Activated CD4-positive, CD25-positive, alpha-beta regulatory T cell treated with anti-CD3 and anti-CD28 coated beads, Interleukin-2, amount 50 U/mL, for 24 hours (primary cell): ENCODE data around the gene IQUB.
A peak's percentile ranks its signal among the peaks of the same experiment; 100 is the strongest.
"Not testable (repeated sequence)": the region's sequence is repeated elsewhere in the genome, so short reads cannot be mapped to it uniquely, and the experiment has no call there.

Experiments
- ATAC-seq, 2 donors: fragments of 150-1000 bp; cut with Tn5 transposase; one replicate each; pipeline ENCODE4 v1.10.0; 2021; ENCODE audit warnings: mild to moderate bottlenecking in 1 of 2, moderate library complexity in 1 of 2

Gene IQUB

GRCh38 chr7:123534383-123535260 lies at the start of gene IQUB:
Gene IQUB (minus strand): TSS chr7:123534595. CDS start chr7:123512340, 22,255 bp downstream.
- ATAC-seq: peak; percentile 79 to 87

GRCh38 chr7:123583821-123584220 lies 49.4 kb upstream of the IQUB start:
- no peak for ATAC-seq

- no peak for ATAC-seq
Observed at GRCh38 chr7:123581162-123581459, 46.7 kb upstream of the IQUB start.

- peak in 1 of 2 donors; percentile 20 for ATAC-seq
Observed at GRCh38 chr7:123580406-123581161, 46.2 kb upstream of the IQUB start.

- ATAC-seq: no peak
Observed at GRCh38 chr7:123579416-123579815, 45.0 kb upstream of the IQUB start.

GRCh38 chr7:123573896-123574467 lies 39.6 kb upstream of the IQUB start:
- ATAC-seq: no peak

- no peak for ATAC-seq
Observed at GRCh38 chr7:123573341-123573740, 38.9 kb upstream of the IQUB start.

- ATAC-seq: no peak
Observed at GRCh38 chr7:123571684-123572083, 37.3 kb upstream of the IQUB start.

GRCh38 chr7:123571187-123571586 lies 36.8 kb upstream of the IQUB start:
- ATAC-seq: no peak

- no peak for ATAC-seq
Observed at GRCh38 chr7:123570390-123571182, 36.2 kb upstream of the IQUB start.

GRCh38 chr7:123569352-123570010 lies 35.1 kb upstream of the IQUB start:
- no peak for ATAC-seq

- ATAC-seq: no peak
Observed at GRCh38 chr7:123562121-123562520, 27.7 kb upstream of the IQUB start.

- ATAC-seq: no peak
Observed at GRCh38 chr7:123558289-123558874, 24.0 kb upstream of the IQUB start.

GRCh38 chr7:123557398-123558288 lies 23.2 kb upstream of the IQUB start, which contains the start of gene NDUFA5:
Gene NDUFA5 (minus strand): TSS chr7:123557818. CDS start chr7:123557795, 23 bp downstream.
- ATAC-seq: peak; percentile 97 to 98

GRCh38 chr7:123557016-123557397 lies 22.6 kb upstream of the IQUB start:
- ATAC-seq: no peak

- ATAC-seq: no peak
Observed at GRCh38 chr7:123555484-123555883, 21.1 kb upstream of the IQUB start.

GRCh38 chr7:123553159-123553558 lies 18.8 kb upstream of the IQUB start:
- ATAC-seq: no peak

- no peak for ATAC-seq
Observed at GRCh38 chr7:123552641-123553040, 18.2 kb upstream of the IQUB start.

- not testable (repeated sequence) for ATAC-seq
Observed at GRCh38 chr7:123552134-123552533, 17.7 kb upstream of the IQUB start.

- no peak for ATAC-seq
Observed at GRCh38 chr7:123548406-123548805, 14.0 kb upstream of the IQUB start.

GRCh38 chr7:123539871-123540270 lies 5.5 kb upstream of the IQUB start:
- ATAC-seq: no peak
